Gastroesophageal sphincter (tissue), 4 donors: ENCODE data around the gene NFIA. TPM values are rescaled to one million over a fixed set of nuclear protein-coding genes. Genes with fewer than 3 reads are reported as not detected.

Experiments used
- ATAC-seq: fragments of 150-250 bp; one replicate; pipeline ENCODE4 v1.9.1; 2016; ENCODE audit warnings: mild to moderate bottlenecking, moderate library complexity
- H3K27ac ChIP-seq, 4 donors: fragments of 200-600 bp; sonication (generic) in 3 of 4; 1 replicate in 3 of 4; 2 replicates in 1 of 4; pipeline ENCODE4 v1.5.1; 2016 to 2019
- H3K27me3 ChIP-seq: fragments of 200-600 bp; sonication (generic); one replicate; pipeline ENCODE4 v1.5.1; 2019
- H3K36me3 ChIP-seq, 2 donors: fragments of 200-600 bp; sonication (generic); one replicate each; pipeline ENCODE4 v1.5.1; 2019; ENCODE audit warnings: control low read depth in 1 of 2
- H3K4me1 ChIP-seq, 3 donors: fragments of 200-600 bp; sonication (generic); 1 replicate in 2 of 3; 2 replicates in 1 of 3; pipeline ENCODE4 v1.5.1; 2016 to 2019; ENCODE audit warnings: control low read depth in 2 of 3
- H3K4me3 ChIP-seq, 2 donors: fragments of 200-600 bp; sonication (generic); one replicate each; pipeline ENCODE4 v1.5.1; 2019; ENCODE audit warnings: mild to moderate bottlenecking in 1 of 2, moderate library complexity in 1 of 2
- H3K9me3 ChIP-seq, 3 donors: fragments of 200-600 bp; sonication (generic); one replicate each; pipeline ENCODE4 v1.5.1; 2017 to 2019; ENCODE audit warnings: control low read depth in 2 of 3
- CTCF ChIP-seq, 4 experiments: fragments of 200-600 bp in 2 of 4; fragments of 450-650 bp in 2 of 4; sonication (generic) in 1 of 4; IDR thresholded peaks; one replicate each; pipeline ENCODE4 v1.5.1; 2017 to 2019; ENCODE audit warnings: antibody characterized with exemption in 4 of 4, mild to moderate bottlenecking in 2 of 4, moderate library complexity in 2 of 4
- EP300 ChIP-seq: sonication (generic); formaldehyde crosslinking; IDR thresholded peaks from one replicate; pipeline ENCODE4 v1.6.1; 2017; ENCODE audit warnings: antibody characterized with exemption, mild to moderate bottlenecking
- POLR2A ChIP-seq, 2 donors: fragments of 450-650 bp; IDR thresholded peaks; one replicate each; pipeline ENCODE4 v1.6.1; 2017; ENCODE audit warnings: antibody characterized with exemption in 2 of 2, mild to moderate bottlenecking in 2 of 2, moderate library complexity in 1 of 2
- POLR2AphosphoS5 ChIP-seq: sonication (generic); formaldehyde crosslinking; IDR thresholded peaks from one replicate; pipeline ENCODE4 v1.6.1; 2017; ENCODE audit warnings: antibody characterized with exemption
- WGBS, 2 donors: methylation state at CpG; one replicate each; pipeline ENCODE4 v1.1.5; 2018; ENCODE audit warnings: low coverage in 1 of 2; 5-methylcytosine and 5-hydroxymethylcytosine counted together
- total RNA-seq, 4 donors: library from RNA; depleted of rRNA; stranded (reverse); fragments of >200 nt; gene quantifications; one replicate each; pipeline ENCODE4 v1.1.0, GENCODE V29; 2016

Gene NFIA
- total RNA-seq, 4 donors from 2014 or later = 123 to 205 (median 149) TPM

GRCh38 chr1:61064673-61065072, 17.7 kb upstream of the NFIA start:
- no peak for ATAC-seq
- Histone ChIP-seq H3K36me3 (no peaks in the 10 kb centered on the region), H3K4me3 (no peak overlapping the region), H3K9me3 (no peaks in the 10 kb centered on the region), H3K27me3 (no peaks in the 10 kb centered on the region), H3K4me1 (no peaks in the 10 kb centered on the region), H3K27ac (no peak overlapping the region)
- TF ChIP-seq POLR2AphosphoS5 (no peak), EP300 (no peak), CTCF (IDR thresholded peaks at IDR 0.05) (no peak), POLR2A (IDR thresholded peaks at IDR 0.05) (no peak)
- 100% methylated on average over 1 of the region's 1 CpG for WGBS, 2 donors

- 92 to 95% methylated on average over 2 to 3 of the region's 4 CpGs for WGBS, 2 donors
- ATAC-seq = no peak
Observed at GRCh38 chr1:61067446-61068019, 14.8 kb upstream of the NFIA start.

GRCh38 chr1:61070054-61070453, 12.3 kb upstream of the NFIA start:
- no peaks in the 10 kb centered on the region for H3K36me3 ChIP-seq
- H3K9me3 ChIP-seq = no peaks in the 10 kb centered on the region
- no peaks in the 10 kb centered on the region for H3K4me1 ChIP-seq
- no peaks in the 10 kb centered on the region for H3K27me3 ChIP-seq
- 95 to 100% methylated on average over 3 to 4 of the region's 4 CpGs for WGBS, 2 donors
- H3K4me3 ChIP-seq = no peak overlapping the region
- TF ChIP-seq CTCF (IDR thresholded peaks at IDR 0.05) (no peak), EP300 (no peak), POLR2AphosphoS5 (no peak), POLR2A (IDR thresholded peaks at IDR 0.05) (no peak)
- ATAC-seq = no peak
- no peak overlapping the region for H3K27ac ChIP-seq

More at GRCh38 chr1:61067446-61068019, 14.8 kb upstream of the NFIA start:
- Histone ChIP-seq H3K9me3 (no peaks in the 10 kb centered on the region), H3K36me3 (no peaks in the 10 kb centered on the region), H3K27me3 (no peaks in the 10 kb centered on the region), H3K27ac (no peak overlapping the region), H3K4me3 (no peak overlapping the region), H3K4me1 (no peaks in the 10 kb centered on the region)
- TF ChIP-seq POLR2AphosphoS5 (no peak), EP300 (no peak), CTCF (IDR thresholded peaks at IDR 0.05) (no peak), POLR2A (IDR thresholded peaks at IDR 0.05) (no peak)

GRCh38 chr1:61071205-61072130, 10.9 kb upstream of the NFIA start:
- ATAC-seq = no peak
- TF ChIP-seq POLR2A (IDR thresholded peaks at IDR 0.05) (no peak), EP300 (no peak), CTCF (IDR thresholded peaks at IDR 0.05) (no peak), POLR2AphosphoS5 (no peak)
- Histone ChIP-seq H3K4me3 (no peak overlapping the region), H3K4me1 (peaks cover 0 to 9% (median 0%) of the 10 kb centered on the region in 3 donors), H3K9me3 (no peaks in the 10 kb centered on the region), H3K36me3 (no peaks in the 10 kb centered on the region), H3K27me3 (no peaks in the 10 kb centered on the region), H3K27ac (no peak overlapping the region)
- 88 to 89% methylated on average over 3 to 6 of the region's 6 CpGs for WGBS, 2 donors
